Kidney epithelial cell (primary cell): ENCODE measurements around the gene ELP4. TPM values are rescaled to one million over a fixed set of nuclear protein-coding genes. Genes with fewer than 3 reads are reported as not detected.

Experiments used
- DNase-seq: peaks from one replicate; pipeline ENCODE4 v3.0.0-alpha.2; 2010; ENCODE audit warnings: low read depth
- H3K27me3 ChIP-seq: 2 replicates; pipeline ENCODE4 v1.6.0; 2011; ENCODE audit warnings: low read length; ENCODE audit not compliant: control insufficient read depth, insufficient read depth
- H3K36me3 ChIP-seq: 2 replicates; pipeline ENCODE4 v1.5.1; 2011; ENCODE audit warnings: low read length; ENCODE audit not compliant: control insufficient read depth, insufficient read depth
- H3K4me3 ChIP-seq: 2 replicates; pipeline ENCODE4 v1.5.1; 2011; ENCODE audit warnings: low read depth, mild to moderate bottlenecking, control low read depth, low read length
- CTCF ChIP-seq: IDR thresholded peaks from 2 replicates; pipeline ENCODE4 v1.5.1; 2011; ENCODE audit warnings: mild to moderate bottlenecking, moderate library complexity, low read length, control low read depth, inconsistent platforms; ENCODE audit not compliant: insufficient read depth, poor library complexity, severe bottlenecking
- total RNA-seq: library from RNA; depleted of rRNA; stranded (reverse); fragments of >200 nt; gene quantifications from 2 replicates; pipeline ENCODE4 v1.2.3, GENCODE V29; 2015

The ELP4 gene
- total RNA-seq, 1 donor from 2014 or later = 19.1 TPM

- H3K27me3 ChIP-seq = peaks cover 92% of the 10 kb centered on the region
- DNase-seq = no peak
- no peaks in the 10 kb centered on the region for H3K36me3 ChIP-seq
- no peak overlapping the region for H3K4me3 ChIP-seq
- TF ChIP-seq CTCF = no peak
Measured at GRCh38 chr11:31802609-31802989, 293.0 kb downstream of the ELP4 start.

- no peak for TF ChIP-seq CTCF
- Histone ChIP-seq H3K36me3 (no peaks in the 10 kb centered on the region), H3K27me3 (peaks cover 92% of the 10 kb centered on the region), H3K4me3 (no peak overlapping the region)
- no peak for DNase-seq
Measured at GRCh38 chr11:31802990-31803812, 293.6 kb downstream of the ELP4 start.

- Histone ChIP-seq H3K36me3 (no peaks in the 10 kb centered on the region), H3K4me3 (no peak overlapping the region), H3K27me3 (peaks cover 92% of the 10 kb centered on the region)
- TF ChIP-seq CTCF = no peak
- DNase-seq = no peak
Measured at GRCh38 chr11:31803813-31804311, 294.3 kb downstream of the ELP4 start.

- no peaks in the 10 kb centered on the region for H3K36me3 ChIP-seq
- no peak for TF ChIP-seq CTCF
- DNase-seq = no peak
- H3K4me3 ChIP-seq = no peak overlapping the region
- peaks cover 92% of the 10 kb centered on the region for H3K27me3 ChIP-seq
Measured at GRCh38 chr11:31804312-31805036, 294.9 kb downstream of the ELP4 start.

GRCh38 chr11:31805037-31805628, 295.6 kb downstream of the ELP4 start:
- Histone ChIP-seq H3K27me3 (peaks cover 92% of the 10 kb centered on the region), H3K36me3 (no peaks in the 10 kb centered on the region), H3K4me3 (no peak overlapping the region)
- no peak for TF ChIP-seq CTCF
- DNase-seq = no peak
